CD4-positive, alpha-beta T cell treated with Interferon gamma for 1 hour (primary cell): Measurements from ENCODE around the gene MLLT10.

ENCODE experiments used
- DNase-seq: peaks from one replicate; pipeline ENCODE4 v3.0.0-alpha.2; 2020

The MLLT10 gene

GRCh38 chr10:21750424-21750823, 216.4 kb downstream of the MLLT10 start:
- no peak for DNase-seq

DNA sequence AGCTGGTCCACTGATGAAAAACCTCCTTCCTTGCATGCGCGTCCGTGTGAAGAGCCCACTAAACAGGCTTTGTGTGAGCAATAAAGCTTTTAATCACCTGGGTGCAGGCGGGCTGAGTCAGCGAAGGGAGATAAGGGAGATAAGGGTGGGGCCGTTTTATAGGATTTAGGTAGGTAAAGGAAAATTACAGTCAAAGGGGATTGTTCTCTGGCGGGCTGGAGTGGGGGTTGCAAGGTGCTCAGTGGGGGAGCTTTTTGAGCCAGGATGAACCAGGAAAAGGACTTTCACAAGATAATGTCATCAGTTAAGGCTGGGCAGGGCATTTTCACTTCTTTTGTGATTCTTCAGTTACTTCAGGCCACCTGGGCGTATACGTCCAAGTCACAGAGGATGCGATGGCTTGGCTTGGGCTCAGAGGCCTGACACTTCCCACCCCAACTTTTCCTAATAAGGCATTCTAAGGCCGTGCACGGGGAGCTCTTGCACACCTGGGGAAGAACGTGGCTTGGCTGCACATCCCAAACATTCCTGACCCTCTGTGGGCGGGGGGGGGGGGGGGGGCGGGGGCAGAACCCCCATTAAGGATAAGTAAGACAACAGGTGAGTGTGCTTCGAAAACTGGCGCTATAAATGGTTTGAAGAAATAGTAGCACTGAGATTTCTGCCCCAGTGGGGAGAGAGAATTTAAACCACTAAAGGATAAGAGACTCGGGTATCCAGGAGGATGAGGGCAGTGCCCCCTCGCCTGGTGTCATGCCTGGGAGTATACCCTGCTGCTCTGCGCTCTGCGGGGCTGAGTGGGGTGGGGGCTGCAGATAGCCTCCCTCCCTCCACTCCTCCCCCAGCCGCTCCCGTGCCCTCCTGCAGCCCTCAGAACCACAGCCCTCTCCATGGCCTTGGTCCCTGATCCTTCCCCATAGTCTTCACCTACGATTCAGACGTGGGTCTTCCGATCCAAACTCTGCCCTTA, 217.6 kb downstream of the MLLT10 start:
- no peak for DNase-seq

- no peak for DNase-seq
Measured at GRCh38 chr10:21753497-21754270, 219.7 kb downstream of the MLLT10 start.

DNA sequence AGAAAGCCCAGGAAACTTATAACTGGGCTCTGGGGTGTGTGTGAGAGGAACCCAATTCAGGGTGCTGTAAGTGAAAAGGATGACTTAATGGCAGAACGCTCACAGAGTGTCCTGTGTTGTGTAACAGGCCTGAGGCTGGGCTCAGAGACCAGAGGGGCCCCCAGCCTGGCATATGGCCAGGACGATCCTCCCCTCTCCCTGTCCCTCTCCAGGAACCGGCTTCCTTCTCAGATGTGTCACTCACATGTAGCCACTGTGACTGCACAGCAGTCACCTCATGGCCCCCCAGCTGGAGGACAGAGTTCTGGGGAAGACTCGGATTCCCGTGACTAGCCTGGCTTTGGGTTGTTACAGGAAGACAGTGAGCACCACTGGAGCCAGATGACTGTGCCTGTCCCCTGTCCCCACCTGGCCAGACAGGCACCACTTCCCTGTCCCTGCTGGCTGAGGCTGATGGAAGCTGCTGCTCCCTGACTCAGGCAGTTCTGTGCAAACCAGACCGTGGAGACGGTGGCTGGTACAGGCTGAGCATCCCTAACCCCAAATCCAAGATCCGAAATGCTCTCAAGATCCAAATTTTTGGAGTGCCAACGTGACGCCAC, 220.5 kb downstream of the MLLT10 start:
- DNase-seq: no peak

DNA sequence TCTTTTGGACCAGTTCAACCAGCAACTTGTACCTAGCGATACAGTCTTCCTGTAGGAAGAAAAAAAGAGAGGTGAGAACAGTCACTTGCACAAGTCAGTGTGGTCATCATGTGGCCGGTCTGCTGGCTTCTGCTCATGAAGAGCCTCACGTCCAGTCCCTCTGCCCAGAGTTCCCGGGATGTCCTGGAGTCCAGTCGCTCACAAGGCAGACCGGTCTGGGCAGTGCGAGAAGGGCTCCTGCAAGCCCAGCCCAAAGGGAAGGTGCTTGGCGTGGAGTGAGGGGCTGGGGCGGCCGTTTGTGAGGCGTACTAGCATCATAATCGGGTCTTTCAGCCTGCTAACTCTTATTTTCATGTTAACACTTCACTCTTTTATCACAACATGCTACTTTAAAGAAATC, 222.7 kb downstream of the MLLT10 start:
- no peak for DNase-seq

GRCh38 chr10:21757185-21757901, 223.3 kb downstream of the MLLT10 start:
- no peak for DNase-seq

DNA sequence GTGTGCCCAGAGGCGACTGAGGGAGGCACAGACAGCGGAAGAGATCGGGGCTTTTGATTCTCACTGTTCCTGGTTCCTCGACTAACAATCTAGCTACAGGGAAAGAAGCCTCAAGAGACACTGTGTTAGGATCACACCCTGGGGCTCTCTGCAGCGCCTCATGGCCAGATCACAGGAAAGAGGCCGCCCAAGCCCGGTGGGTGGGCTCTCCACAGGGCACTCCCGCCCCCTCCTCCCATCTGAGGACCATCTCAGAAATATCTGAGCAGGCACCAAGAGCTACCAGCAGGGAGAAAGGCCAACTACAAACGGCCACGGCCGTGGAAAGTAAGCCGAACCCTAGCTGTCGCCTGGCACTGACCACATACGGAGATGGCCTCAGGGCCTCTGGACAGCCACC, 224.2 kb downstream of the MLLT10 start:
- no peak for DNase-seq

GRCh38 chr10:21758696-21759095, 224.7 kb downstream of the MLLT10 start:
- DNase-seq: no peak

DNA sequence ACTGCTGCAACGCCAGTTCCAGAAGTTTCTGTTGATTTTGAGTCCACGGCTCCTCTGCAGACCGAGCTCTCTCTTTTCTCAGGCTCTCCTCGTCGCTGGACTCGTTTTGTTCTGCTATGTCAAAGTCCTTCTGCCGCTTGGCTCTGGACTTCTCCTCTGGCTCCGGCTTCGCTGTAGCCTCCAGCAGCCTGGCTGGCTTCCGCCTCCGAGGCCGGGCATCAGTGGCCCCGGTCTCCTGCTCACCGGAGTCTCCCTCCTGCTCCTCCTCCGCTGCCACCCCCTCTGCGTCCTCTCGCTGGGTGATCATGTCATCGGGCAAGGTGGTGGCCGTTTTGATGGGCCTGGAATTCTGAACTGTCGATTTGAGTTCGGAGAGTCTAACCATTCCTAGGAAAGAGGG, 225.2 kb downstream of the MLLT10 start:
- no peak for DNase-seq

DNA sequence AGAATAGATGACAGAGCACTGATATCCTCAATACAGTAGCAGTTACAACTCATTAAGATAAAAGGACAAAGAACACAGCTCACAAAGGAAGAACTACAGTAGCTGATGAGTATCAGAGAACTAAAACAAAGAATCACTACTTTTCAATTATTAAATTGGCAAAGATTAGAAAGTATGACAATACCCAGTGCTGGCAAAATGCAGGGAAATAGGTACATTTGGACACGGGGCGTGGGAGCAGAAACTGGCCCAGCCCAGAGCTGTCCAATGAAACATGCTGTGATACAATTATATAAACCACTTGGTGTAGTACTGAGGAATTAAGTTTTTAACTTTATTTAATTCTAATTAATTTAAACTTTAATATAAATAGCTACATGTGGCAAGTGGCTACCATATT, 226.3 kb downstream of the MLLT10 start:
- DNase-seq: no peak

- DNase-seq: peak; percentile 44
Measured at GRCh38 chr10:21764466-21765189, 230.6 kb downstream of the MLLT10 start.

DNA sequence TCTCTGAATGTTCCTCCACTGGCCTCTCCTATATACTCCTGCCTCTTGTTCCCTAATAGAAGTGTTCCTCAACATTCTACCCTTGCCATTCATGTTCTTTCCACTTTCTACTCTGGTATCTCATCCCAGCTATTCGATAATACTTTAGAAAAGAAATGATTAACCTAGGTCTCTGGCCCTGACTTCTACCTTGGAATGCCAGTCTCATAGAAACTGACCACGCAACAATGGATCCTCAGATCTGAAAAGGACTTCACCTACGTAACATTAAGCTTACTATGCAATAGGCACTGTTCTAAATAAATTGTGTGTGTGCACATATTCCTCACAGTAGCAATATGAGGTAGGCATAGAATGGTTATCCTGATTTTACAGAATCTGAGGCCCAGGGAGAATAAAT, 235.0 kb downstream of the MLLT10 start:
- no peak for DNase-seq

- DNase-seq: no peak
Measured at GRCh38 chr10:21771219-21771618, 237.2 kb downstream of the MLLT10 start.

- no peak for DNase-seq
Measured at GRCh38 chr10:21776883-21777282, 242.9 kb downstream of the MLLT10 start.

GRCh38 chr10:21791276-21791675, 257.2 kb downstream of the MLLT10 start:
- no peak for DNase-seq
